G401 (cell line): ENCODE results near the gene BRAT1. TPM values are rescaled to one million over a fixed set of nuclear protein-coding genes. Genes with fewer than 3 reads are reported as not detected.
"Not testable (repeated sequence)": the region's sequence is repeated elsewhere in the genome, so short reads cannot be mapped to it uniquely, and the experiment has no call there.

Experiments
- DNase-seq: peaks from one replicate; pipeline ENCODE4 v3.0.0-alpha.2; 2015; ENCODE audit warnings: low spot score
- in situ Hi-C: cut with HindIII; loops from 2 replicates; pipeline ENCODE4 v1.10.0; 2016; ENCODE audit warnings: low sequenced_read_pairs, mixed read lengths
- total RNA-seq: library from RNA; depleted of rRNA; stranded (reverse); fragments of >200 nt; shearing (Covaris generic); gene quantifications from 2 replicates; pipeline ENCODE4 v1.2.3, GENCODE V29; 2014; rRNA removed

BRAT1 gene
- total RNA-seq, result 87.3 and 104 TPM in 2 replicates

DNA sequence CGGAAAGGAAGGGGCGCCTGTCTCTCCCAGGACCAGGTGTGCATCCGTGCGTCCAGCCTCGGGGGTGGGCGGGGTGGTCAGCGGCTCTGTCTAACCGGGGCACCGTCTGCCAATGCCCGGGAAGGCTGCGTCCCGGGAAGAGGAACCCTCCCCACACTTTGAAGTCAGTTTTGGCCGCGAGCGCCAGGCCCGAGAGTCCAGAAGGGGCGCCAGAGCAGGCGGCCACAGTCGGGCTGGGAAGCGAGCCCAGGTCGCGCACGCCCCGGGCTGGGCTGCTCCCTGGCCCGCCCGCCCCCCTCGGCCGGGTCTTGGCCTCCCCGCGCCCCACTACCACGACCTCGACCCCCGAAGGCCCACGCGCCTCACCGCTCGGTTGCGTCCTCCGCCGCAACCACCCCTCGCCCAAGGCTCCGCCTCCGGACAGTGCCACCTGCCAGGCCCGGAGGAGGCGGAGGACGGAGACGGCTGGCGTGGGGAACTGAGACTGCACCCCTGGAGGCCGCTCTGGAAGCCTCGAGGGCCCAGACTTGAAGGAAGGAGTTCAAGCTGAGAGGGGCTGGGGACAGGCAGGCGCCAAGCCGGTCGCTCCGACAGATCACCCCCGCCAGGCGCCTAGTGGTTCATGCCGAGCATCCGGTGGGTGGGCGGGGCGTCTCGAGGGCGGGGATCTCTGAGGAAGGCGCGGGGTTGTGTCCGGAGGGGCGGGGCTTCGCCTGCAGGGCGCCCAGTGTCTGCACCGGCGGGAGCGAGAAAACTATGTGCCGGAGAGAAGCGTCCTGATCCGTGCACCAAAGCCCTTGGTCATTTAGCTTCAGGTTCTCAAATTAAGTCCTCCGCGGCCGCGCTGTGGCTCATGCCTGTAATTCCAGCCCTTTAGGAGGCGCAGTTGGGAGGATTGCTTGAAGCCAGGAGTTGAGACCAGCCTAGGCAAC, at the start of gene BRAT1:
BRAT1 (minus strand) TSS at position 404 of the 932 bp plus-strand sequence. CDS start 1,093 bp downstream, outside the sequence.
- peak; percentile 94 for DNase-seq
- in situ Hi-C loops, result no loop called here

DNA sequence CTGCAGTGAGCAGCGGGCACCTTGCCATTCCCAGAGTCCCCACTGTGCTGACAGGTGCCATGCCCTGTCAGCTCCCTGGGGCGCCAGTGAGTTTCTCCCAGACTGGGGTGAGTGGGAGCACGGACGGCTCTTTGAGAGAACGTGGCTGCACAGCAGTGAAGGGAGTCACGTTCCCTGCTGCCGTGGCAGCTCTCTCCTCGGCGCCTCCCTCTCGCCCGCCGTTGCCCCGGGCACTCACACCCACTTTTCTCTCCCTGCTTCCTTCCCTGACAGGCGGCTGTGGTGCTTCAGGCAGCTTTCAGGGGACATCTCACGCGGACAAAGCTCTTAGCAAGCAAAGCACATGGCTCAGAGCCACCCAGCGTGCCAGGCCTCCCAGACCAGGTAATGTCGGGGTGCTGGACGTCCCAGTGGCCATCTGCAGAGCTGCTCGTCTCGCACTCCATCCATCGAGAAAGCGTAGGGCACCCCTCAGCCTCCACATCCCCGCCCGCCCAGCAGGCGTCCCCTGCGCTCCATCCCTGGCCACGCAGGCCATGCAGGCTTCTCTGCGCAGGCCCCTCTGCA, 49.4 kb upstream of the BRAT1 start:
- in situ Hi-C loops, result no loop called here
- DNase-seq, result no peak

DNA sequence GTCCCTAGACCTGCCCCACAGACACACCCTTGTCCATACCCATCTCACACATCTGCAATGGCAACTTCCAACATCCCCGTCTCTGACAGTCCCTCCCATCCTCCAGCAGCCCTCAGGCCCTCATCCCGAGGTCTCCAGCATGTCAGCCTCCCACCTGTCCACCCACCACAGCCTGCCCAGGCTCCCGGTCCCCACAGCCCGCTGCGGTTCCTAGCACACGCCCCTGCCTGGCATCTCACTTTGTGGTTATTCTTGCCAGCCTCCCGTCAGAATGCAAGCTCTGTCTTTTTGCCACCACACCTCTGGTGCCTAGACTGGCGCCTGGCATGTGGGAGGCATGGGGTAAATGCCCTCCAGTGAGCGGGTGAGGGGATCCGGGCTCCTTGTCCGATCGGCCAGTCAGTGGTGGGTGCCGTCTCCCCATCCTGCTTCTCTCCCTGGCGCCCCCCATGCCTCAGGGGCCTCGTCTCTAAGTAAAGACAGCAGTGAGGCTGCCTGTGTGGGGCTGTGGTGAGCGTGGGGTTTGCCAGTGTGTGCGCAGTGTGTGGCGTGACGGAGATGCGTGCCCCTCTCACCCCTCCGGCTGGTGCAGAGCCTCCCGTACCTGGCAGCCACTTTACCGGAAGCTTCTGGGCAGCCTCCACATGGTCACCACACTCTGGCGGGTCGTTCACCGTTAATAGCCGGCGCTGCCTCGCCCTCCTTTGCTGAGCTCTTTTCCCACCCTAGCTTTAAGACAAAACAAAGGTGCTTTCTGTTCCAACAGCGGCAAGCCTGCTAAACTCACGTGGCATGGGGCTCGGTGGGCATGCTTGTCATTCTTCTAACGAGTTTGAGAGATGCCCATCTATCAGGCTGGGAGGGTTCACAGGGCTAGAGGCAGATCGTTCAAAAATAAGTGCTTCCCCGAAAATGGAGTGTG, 48.0 kb upstream of the BRAT1 start:
- DNase-seq, result no peak
- in situ Hi-C loops, result no loop called here

DNA sequence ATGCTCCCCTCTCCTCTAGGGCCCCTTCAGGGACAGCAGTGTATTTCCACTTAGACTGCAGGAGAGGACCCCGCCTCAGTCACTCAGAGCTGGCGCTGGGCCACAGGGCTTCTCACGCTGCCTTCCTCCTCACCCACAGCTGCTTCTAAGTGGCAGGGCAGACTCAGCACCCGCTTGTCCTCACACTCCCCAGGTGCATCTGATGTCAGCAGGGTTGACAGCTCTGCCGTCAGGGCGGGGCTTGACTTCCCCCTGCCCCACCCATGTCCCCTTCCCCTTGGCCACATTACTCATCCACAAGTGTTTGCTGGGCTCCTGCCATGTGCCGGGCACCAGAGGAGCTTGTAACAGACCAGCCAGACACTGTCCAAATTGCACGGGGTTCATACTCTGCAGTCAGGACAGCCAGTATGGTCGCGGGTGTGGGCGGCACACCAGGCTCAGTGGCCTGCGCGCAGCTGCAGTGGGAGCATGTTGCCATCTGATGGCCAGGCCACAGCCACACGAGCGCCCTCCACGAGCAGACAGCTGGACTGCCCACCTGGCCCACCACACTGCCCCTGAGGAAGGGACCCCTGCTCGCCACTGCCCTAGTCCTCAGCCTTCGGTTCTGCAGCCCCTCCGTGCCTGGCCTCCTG, 47.2 kb upstream of the BRAT1 start:
- in situ Hi-C loops, result no loop called here
- no peak for DNase-seq

DNA sequence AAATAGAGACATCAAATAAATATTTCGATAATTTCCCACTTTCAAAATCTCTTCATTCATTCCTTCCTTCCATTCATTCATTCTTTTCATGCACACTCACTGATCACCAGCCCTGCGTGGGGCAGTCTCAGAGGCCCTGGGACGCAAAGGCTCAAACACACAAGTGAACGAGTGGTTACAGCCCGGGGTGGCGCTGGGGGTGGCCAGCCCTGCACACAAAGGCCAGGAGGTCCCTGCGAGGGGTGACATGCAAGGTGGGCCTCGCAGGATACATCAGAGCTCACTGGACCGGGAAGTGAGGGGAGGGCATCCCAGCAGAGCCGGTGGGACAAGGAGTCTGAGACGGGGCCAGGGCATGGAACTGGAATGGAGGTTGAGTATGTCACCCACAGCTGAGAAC, 46.6 kb upstream of the BRAT1 start:
- in situ Hi-C loops, result no loop called here
- no peak for DNase-seq

DNA sequence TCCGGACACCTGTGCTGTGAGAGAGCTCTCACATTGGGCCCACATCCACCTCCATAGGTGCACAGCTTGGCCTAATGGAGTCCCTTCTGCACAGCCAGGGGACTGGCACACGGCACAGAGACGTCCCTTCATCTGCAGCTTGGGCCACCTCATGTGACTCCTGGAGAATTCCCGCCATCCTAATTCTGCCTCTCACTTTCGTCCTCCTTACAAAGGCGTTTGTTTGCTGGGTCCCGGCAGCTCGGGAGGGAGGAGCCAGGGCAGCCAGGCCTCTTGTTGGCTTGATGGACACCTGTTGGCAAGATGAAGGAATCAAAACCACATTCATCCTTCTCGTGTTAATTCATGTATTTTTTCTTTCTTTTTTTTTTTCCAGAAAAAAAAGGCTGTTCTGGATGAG, 45.7 kb upstream of the BRAT1 start:
- in situ Hi-C loops, result no loop called here
- no peak for DNase-seq

DNA sequence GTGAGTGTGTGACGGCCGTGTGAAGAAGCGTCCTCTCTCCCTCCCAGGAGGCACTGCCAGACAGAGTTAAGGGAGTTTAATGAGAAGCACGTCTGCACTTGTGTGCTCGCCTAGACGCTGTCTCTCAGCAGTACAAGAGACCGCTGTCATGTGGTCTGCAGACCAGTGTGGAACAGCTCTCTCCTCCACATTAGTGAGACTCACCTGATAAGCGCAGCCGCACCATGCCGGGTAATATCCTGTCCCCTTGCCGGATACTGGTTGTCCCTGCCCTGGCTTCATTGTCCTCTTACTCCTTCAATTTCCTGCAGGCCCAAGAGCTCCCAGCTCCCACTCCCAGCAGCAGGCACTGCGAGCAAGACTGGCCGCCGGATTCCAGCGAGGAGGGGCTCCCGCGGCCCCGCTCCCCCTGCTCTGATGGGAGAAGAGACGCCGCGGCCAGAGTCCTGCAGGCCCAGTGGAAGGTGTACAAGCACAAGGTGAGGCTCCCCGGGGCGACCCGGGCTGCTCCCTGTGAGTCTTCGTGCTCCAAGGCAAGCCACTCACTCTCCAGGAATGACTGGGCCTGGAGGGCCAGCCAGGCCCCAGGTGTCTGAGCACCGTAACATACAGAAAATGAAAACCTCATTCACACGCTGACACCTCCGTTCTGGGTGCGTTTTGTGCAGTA, 43.0 kb upstream of the BRAT1 start:
- in situ Hi-C loops, result no loop called here
- DNase-seq, result no peak

DNA sequence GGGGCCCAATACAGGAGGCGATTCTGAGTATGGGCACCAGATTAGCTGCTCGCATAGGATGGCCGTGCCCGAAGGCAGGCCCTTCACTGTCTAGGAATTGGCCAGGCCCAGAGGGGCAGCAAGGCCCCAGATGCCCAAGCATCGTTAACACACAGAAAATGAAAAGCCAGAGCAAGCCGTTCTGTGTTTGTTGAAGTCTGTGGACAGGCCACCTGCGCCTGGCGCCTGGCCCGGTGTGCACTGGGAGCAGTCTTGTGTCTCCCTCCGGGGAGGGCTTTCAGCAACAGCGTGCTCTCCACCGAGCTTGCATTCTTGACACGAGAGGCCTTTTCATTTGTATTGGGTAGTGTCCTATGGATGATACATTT, 41.9 kb upstream of the BRAT1 start:
- DNase-seq, result peak; percentile 69
- in situ Hi-C loops, result no loop called here

DNA sequence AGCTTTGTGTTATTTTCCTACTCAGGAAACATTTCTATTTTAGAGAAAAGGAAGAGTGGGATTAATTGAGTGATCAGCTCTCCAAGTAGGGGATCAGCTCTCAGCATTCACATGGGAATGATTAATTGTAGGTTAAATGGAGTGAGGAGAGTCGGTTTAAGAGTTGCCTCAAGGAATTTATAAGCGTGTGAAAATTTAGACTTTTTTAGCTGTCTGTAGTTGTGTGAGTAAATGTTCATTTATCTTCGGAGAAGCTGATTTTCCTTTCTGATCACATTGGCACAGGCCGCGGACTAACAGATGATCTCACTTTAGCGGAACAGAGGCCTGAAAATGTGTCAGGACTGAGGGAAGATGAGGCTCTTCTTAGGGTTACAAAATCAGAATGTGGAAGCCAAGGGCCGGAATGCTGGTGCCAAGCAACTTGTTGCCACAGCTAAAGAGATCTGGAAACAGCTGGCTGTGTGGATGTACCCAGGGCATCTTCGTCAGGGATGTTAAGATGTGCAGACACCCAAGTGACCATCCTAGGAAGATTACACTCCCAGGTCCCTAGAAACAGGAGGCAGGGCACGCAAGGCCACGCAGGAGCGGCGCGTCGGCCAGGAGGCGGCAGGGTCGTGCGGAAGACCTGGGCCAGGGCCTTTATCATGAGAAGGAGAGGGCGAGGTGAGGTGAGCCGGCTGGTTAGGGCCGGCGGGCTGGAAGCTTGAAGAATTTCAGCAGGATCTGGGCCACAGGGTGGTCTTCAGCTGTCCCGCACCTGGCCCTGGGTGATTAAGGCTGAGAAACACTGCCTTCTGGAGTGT, 41.3 kb upstream of the BRAT1 start:
- in situ Hi-C loops, result no loop called here
- DNase-seq, result no peak

DNA sequence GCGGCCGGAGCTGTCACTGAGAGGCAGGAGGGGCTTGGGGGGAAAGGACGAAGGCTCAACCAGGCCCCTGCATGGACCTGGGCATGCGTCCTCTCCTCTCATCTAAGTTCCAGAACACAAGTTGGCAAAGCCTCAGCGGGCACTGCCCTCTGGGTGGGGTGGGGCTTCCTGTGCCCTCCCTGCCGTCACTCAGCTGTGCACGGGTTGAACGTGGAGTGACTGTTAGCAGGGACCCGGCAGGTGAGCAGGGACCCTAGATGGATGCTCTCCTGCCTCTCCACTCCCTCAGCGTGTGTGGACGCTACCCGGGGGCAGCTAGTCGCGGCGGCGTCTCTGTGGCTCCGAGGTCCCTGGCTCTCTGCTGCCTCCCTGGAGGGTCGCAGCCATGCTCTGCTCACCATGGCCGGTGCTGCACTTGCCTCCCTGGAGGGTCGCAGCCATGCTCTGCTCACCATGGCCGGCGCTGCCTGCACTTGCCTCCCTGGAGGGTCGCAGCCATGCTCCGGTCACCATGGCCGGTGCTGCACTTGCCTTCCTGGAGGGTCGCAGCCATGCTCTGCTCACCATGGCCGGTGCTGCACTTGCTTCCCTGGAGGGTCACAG, 40.0 kb upstream of the BRAT1 start:
- DNase-seq, result no peak
- in situ Hi-C loops, result no loop called here

DNA sequence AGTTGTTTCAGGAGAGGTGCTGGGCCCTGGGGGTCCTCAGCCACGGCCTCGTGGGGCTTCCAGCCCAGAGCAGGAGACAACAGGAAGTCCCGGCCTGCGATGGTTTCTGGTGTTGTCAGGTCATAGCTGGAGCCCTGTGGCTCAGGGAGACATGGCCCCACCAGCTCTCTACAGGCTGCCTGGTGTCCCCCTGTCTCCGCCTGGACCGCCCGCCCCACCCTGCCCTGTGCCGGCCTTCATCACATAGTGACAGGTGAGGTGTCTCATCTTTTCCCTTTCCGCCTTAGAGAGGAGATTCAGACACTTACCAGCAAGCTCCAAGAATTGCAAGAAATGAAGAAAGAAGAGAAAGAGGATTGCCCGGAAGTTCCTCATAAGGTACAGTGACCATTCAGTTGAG, 39.3 kb upstream of the BRAT1 start:
- no peak for DNase-seq
- in situ Hi-C loops, result no loop called here

DNA sequence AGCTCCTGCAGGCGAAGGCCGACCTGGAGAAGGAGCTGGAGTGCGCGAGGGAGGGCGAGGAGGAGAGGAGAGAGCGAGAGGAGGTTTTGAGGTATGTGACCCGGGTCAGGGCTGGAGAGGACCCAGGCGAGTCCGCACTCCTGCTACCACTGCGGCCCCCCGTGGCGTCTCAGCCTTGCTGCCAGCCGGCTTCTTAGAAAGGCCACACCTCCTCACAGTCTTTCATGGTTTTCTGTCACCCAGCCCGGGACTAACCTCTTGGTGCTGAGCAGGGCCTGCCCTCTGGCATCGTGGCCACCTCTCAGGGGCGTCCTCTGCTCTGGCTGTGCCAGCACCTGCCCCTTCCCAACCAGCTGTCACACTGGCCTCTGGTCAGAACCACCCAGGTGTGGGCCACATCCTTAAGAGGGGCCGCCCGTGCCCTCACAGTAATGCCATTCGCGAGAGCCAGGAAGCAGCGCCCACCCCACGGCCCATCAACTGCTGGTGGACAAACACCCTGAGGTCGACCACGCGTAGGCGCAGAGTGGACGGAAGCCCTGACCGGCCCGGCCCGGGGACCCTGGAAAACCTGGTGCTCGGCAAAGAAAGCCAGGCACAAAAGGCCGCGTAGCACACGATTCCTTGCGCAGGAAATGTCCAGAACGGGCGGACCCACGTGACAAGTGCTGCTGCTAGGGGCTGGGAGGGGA, 37.9 kb upstream of the BRAT1 start:
- in situ Hi-C loops, result no loop called here
- no peak for DNase-seq

DNA sequence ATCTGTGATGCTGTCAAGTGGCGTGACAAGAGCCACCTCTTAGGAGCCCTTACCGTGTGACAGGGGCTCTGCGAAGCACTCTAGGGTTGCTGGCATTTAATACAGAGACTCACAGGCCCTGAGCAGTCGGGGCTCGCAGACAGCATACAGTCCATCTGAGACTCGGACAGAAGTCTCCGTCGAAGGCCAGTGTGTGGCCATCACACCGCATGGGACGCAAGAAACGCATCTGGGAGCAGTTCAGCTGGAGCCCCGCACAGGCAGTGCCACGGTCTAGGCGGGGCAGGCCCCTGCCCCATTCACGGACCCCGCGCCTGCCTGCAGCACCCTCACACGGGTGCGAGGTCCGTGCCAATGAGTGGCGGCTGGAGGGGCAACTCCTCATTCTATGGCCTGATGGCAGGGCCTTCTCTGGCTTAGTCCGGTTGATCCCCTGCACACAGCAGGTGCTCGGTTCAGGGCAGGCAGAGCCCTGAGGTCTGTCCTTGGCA, 37.1 kb upstream of the BRAT1 start:
- no peak for DNase-seq
- in situ Hi-C loops, result no loop called here

DNA sequence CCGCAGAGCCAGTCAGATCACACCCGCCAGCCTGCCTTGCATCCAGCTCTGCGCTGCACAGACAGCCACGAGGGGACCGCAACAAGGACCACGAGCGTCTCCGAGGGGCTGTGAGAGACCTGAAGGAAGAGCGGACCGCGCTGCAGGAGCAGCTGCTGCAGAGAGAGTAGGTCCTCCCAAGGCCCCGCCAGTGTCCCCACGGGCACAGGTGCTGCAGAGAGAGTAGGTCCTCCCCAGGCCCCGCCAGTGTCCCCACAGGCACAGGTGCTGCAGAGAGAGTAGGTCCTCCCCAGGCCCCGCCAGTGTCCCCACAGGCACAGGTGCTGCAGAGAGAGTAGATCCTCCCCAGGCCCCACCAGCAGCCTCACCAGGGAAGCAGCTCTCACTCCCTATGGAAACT, 34.6 kb upstream of the BRAT1 start:
- in situ Hi-C loops, DNase-seq: not testable (repeated sequence)

DNA sequence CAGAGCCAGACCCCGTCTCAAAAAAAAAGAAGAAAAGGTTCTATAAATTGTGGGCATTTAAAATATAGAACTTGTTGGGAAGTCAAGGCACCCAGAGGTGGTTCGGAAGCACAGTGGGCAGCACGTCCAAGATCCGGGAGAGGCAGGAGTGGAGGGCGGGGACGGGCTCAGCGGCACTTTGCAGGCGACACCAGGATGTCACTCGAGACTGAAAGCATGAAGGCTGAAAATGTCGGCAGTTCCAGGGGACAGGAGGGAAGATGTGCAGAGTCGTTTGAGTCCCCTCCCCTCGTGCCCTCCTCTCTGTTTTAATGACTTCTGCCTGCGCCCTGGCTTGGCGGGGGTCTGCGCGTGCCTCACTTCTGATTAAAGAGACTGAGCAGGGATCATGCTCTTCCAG, 34.0 kb upstream of the BRAT1 start:
- no peak for DNase-seq
- in situ Hi-C loops, result no loop called here

DNA sequence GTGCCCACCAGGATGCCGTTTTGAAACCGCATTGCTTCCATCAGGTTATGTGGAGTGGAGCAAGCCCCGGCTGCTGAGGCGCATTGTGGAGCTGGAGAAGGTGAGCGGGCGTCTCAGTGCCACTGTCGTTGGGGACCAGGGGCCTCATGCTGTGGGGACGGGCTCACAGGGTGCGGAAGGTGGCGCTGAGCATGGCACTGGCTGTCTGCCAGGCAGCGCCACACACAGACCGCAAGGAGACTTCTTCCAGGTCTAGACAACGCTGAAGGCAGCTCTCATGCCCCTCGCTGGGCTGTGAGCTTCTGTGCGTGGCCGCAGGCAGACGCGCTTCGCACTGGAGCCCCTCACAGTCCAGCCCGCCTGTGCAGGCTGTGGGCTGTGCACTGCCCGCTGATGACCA, 32.5 kb upstream of the BRAT1 start:
- DNase-seq, result no peak
- in situ Hi-C loops, result no loop called here

DNA sequence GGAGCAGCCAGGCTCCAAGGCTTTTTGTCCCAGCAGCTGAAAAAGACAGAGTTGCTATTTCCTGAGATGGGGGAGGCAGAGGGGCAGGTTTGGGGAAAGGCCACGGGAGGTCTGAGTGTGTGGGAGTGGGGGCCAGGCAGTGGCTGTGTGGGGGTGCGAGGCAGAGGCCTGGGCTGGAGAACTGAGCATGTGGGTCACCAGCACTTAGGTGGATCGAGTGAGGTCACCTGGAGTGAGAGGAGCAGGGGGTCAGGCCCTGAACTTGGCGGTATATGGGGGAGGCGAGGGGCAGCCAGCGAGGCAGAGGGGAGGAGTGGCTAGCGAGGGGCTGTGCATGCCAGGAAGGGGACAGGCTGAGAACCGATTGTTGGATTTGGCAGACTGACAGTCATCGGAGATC, 31.8 kb upstream of the BRAT1 start:
- DNase-seq, result no peak
- in situ Hi-C loops, result no loop called here
